IPS-15b (cell line): ENCODE data around the gene HBS1L.

Source experiments
- H3K27me3 ChIP-seq: one replicate; pipeline ENCODE4 v1.6.1; 2013; ENCODE audit warnings: low read length; ENCODE audit not compliant: control insufficient read depth, insufficient read depth
- H3K36me3 ChIP-seq: one replicate; pipeline ENCODE4 v1.6.1; 2013; ENCODE audit warnings: low read length; ENCODE audit not compliant: control insufficient read depth, insufficient read depth
- H3K4me1 ChIP-seq: one replicate; pipeline ENCODE4 v1.6.1; 2013; ENCODE audit warnings: mild to moderate bottlenecking, low read length; ENCODE audit not compliant: control insufficient read depth, insufficient read depth
- H3K4me3 ChIP-seq: one replicate; pipeline ENCODE4 v1.5.1; 2013; ENCODE audit warnings: low read depth, low read length
- H3K9ac ChIP-seq: one replicate; pipeline ENCODE4 v1.6.1; 2013; ENCODE audit warnings: low read depth, mild to moderate bottlenecking, low read length
- H3K9me3 ChIP-seq: one replicate; pipeline ENCODE4 v1.6.1; 2013; ENCODE audit warnings: mild to moderate bottlenecking, low read length; ENCODE audit not compliant: control insufficient read depth, insufficient read depth

Gene HBS1L

GRCh38 chr6:135030532-135031178, 24.0 kb downstream of the HBS1L start:
- Histone ChIP-seq H3K36me3 (peaks cover 2% of the 10 kb centered on the region), H3K9me3 (no peaks in the 10 kb centered on the region), H3K27me3 (no peaks in the 10 kb centered on the region), H3K4me3 (no peak overlapping the region), H3K9ac (no peak overlapping the region), H3K4me1 (no peaks in the 10 kb centered on the region)

- H3K36me3 ChIP-seq: peaks cover 2% of the 10 kb centered on the region
- no peaks in the 10 kb centered on the region for H3K27me3 ChIP-seq
- H3K9me3 ChIP-seq: no peaks in the 10 kb centered on the region
- no peak overlapping the region for H3K9ac ChIP-seq
- no peak overlapping the region for H3K4me3 ChIP-seq
- no peaks in the 10 kb centered on the region for H3K4me1 ChIP-seq
These were observed 24.6 kb downstream of the HBS1L start for GRCh38 chr6:135030056-135030473.

DNA sequence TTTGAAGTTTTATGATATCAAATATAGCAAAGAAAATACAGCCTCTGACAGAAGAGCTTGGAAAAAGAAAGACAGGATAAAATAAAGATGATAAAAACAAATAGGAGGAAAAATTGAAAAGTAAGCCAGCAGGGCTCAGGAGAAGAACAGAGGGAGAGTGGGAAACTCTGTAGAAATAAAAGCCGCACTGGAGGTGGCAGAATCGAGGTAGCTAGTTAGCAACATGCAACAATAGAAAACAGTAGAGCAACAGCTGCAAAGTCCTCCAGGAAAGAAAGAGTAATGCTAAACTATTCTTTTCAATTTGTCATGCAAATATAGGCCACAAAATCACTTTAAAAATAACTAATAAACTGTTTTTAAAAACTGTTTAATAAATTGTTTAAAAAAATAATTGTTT, 28.8 kb downstream of the HBS1L start:
- Histone ChIP-seq H3K4me1 (no peaks in the 10 kb centered on the region), H3K4me3 (no peak overlapping the region), H3K9ac (no peak overlapping the region), H3K27me3 (no peaks in the 10 kb centered on the region), H3K9me3 (no peaks in the 10 kb centered on the region), H3K36me3 (no peaks in the 10 kb centered on the region)

DNA sequence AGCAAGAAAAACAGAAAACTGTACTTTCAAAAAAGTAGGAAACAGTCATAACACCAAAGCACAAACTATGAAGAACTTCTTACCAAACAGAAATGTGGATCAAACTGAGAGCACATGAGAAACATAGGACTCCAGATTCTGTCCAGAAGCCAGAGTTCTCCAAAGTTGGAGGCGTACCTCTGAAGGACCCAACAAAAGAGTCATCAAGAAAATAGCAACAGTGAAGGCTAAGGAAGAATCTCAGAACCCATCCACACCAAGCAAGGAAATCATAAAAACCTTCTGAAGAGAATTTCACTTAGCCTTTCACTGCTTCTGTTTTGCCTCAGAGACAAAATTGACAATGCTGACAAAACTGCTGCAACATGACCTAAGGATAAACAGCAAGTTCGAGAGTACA, 29.4 kb downstream of the HBS1L start:
- Histone ChIP-seq H3K36me3 (no peaks in the 10 kb centered on the region), H3K4me1 (no peaks in the 10 kb centered on the region), H3K9me3 (no peaks in the 10 kb centered on the region), H3K27me3 (no peaks in the 10 kb centered on the region), H3K9ac (no peak overlapping the region), H3K4me3 (no peak overlapping the region)

DNA sequence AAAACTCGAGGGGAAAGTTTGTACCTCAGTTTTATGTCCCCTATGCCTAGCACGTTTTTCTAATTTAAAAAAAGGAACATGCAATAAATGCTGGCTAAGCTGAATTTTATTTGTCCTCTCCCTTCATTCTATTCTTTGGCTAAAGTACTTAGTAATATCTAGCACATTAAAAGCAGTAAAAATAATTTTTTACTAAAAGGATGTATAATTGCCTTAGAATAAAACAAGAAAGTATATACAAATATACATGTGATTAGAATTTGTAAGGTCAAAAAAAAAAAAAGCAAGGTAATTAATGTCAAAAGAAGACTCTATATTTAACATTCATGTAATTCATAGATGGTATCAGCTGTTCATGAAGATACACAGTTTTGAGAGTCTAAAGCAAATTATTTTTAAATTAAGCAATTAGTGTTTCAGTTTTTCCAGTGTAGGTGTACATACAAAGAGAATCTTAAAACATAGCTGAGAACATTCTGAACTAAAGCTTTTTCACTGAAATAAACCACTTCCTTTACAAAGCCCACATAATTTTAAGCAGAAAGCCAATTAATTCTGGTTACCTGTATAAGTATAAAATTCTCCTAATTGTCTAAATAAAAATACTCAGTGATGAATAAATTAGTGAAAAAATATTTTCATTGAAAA, 32.4 kb downstream of the HBS1L start:
- no peak overlapping the region for H3K4me3 ChIP-seq
- H3K9ac ChIP-seq: no peak overlapping the region
- no peaks in the 10 kb centered on the region for H3K9me3 ChIP-seq

DNA sequence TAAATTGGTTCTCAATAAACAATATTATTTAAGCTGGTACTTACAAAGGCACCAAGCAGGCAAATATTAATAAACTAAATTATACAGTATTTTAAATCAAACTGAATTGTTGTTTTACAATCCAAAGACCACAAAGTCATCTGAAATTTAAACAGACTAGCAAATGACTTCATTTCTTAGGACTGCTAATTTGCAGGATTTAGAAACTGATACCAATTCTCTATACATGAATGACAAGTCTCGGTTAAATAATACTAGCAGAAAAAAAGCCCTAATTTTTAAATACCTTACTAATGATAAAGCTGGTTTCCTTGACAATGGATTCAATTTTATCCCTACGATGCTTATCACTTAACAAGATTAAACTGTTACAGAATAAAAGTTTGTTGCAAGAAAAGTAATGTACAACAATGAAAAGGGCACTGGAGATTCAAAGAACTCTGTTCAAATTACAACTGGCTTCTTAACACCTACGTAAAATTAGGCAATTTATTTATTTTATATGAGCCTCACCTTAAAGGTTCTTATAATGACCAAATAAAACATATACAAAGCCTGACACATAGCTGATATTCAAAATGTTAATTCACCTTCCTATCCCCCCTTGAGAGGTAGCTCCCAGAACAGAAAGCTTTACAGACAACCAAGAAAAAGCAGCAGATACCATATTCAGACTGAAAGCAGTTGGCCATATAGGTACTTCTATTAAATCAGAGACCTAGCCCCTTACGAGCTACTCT, 33.1 kb downstream of the HBS1L start:
- Histone ChIP-seq H3K9me3 (no peaks in the 10 kb centered on the region), H3K4me1 (peaks cover under 1% of the 10 kb centered on the region), H3K27me3 (no peaks in the 10 kb centered on the region), H3K4me3 (no peak overlapping the region), H3K9ac (no peak overlapping the region), H3K36me3 (no peaks in the 10 kb centered on the region)

More for the DNA sequence above, 32.4 kb downstream of the HBS1L start:
- Histone ChIP-seq H3K36me3 (no peaks in the 10 kb centered on the region), H3K27me3 (no peaks in the 10 kb centered on the region), H3K4me1 (no peaks in the 10 kb centered on the region)

- H3K36me3 ChIP-seq: no peaks in the 10 kb centered on the region
- H3K9ac ChIP-seq: no peak overlapping the region
- H3K9me3 ChIP-seq: no peaks in the 10 kb centered on the region
- H3K27me3 ChIP-seq: no peaks in the 10 kb centered on the region
- H3K4me3 ChIP-seq: no peak overlapping the region
- peaks cover 4% of the 10 kb centered on the region for H3K4me1 ChIP-seq
These were observed 35.7 kb downstream of the HBS1L start for GRCh38 chr6:135018941-135019340.

- no peaks in the 10 kb centered on the region for H3K9me3 ChIP-seq
- no peak overlapping the region for H3K9ac ChIP-seq
- H3K27me3 ChIP-seq: no peaks in the 10 kb centered on the region
- H3K36me3 ChIP-seq: no peaks in the 10 kb centered on the region
- H3K4me1 ChIP-seq: peaks cover 4% of the 10 kb centered on the region
- no peak overlapping the region for H3K4me3 ChIP-seq
These were observed 36.6 kb downstream of the HBS1L start for GRCh38 chr6:135018052-135018451.

DNA sequence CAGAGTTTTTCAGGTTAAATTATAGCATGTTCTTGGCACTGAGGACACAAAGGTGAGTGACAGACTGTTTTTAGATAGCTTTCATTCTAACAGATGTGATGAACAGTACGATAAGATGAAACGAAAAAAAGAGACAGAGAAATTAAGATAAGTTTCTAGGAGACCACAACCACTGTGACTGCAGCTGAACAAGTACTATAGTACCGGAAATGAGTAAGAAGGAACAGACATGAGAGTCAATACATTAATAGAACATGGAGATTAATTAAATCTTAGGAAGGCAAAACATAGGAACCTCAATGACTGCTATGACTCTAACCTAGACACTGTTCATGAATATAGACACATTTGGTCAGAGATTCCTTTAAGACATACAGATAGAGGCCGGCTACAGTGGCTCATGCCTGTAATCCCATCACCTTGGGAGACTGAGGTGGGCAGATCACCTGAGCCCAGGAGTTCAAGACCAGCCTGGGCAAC, 40.2 kb downstream of the HBS1L start:
- no peaks in the 10 kb centered on the region for H3K36me3 ChIP-seq
- no peaks in the 10 kb centered on the region for H3K27me3 ChIP-seq
- H3K4me1 ChIP-seq: peaks cover 4% of the 10 kb centered on the region
- H3K4me3 ChIP-seq: no peak overlapping the region
- no peaks in the 10 kb centered on the region for H3K9me3 ChIP-seq
- no peak overlapping the region for H3K9ac ChIP-seq

DNA sequence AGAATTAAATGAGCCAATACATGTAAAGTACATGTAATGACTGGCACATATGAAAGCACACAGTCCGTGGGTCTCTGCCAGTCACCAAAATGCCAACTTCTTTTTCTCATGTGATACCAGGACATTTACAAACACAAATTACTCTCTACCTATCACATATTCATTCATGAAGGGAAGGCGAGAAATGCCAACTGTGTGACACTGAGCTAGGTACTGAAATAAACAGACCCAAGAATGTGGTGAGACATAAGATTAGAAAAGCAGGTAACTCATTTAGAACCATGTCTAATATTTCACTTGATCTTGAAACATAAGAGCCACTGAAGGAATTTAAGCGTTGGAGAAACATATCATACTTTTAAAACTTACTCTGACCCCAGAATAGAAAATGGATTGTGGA, 41.4 kb downstream of the HBS1L start:
- Histone ChIP-seq H3K9ac (no peak overlapping the region), H3K4me3 (no peak overlapping the region), H3K4me1 (peaks cover 4% of the 10 kb centered on the region)

DNA sequence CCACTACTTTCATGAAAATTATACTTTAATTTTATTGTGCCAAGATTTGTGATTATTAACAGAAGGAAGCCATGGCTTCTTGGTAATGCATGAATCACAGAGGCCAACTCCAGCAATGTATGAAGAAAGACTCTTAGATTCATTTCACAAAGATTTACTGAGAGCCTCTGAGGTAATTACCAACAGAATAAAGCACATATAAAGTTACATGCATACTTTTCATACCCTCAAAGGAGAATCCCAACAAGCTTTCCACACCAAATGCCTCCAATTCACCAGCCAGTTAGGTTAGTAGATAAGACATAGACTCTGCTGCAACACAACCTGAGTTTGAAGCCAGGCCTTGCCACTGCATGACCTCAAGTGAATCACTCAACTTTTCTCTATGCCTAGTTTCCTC, 41.9 kb downstream of the HBS1L start:
- H3K4me1 ChIP-seq: peaks cover 4% of the 10 kb centered on the region
- H3K9me3 ChIP-seq: no peaks in the 10 kb centered on the region
- no peaks in the 10 kb centered on the region for H3K27me3 ChIP-seq
- H3K9ac ChIP-seq: no peak overlapping the region
- no peak overlapping the region for H3K4me3 ChIP-seq
- no peaks in the 10 kb centered on the region for H3K36me3 ChIP-seq

More for the DNA sequence above, 41.4 kb downstream of the HBS1L start:
- H3K9me3 ChIP-seq: no peaks in the 10 kb centered on the region
- no peaks in the 10 kb centered on the region for H3K27me3 ChIP-seq
- no peaks in the 10 kb centered on the region for H3K36me3 ChIP-seq

- H3K4me1 ChIP-seq: peaks cover 4% of the 10 kb centered on the region
These were observed 42.3 kb downstream of the HBS1L start for GRCh38 chr6:135012349-135012748.

More at GRCh38 chr6:135012349-135012748, 42.3 kb downstream of the HBS1L start:
- H3K9ac ChIP-seq: no peak overlapping the region
- no peak overlapping the region for H3K4me3 ChIP-seq
- no peaks in the 10 kb centered on the region for H3K27me3 ChIP-seq
- no peaks in the 10 kb centered on the region for H3K9me3 ChIP-seq
- no peaks in the 10 kb centered on the region for H3K36me3 ChIP-seq
